Right atrium auricular region (tissue), 2 donors: ENCODE results near the gene RC3H1. TPM values are rescaled to one million over a fixed set of nuclear protein-coding genes. Genes with fewer than 3 reads are reported as not detected.

Experiments
- DNase-seq: peaks from one replicate; pipeline ENCODE4 v3.0.0-alpha.2; 2019; ENCODE audit warnings: low spot score
- H3K27ac ChIP-seq, 2 donors: fragments of 200-600 bp; sonication (generic); 1 replicate in 1 of 2; 2 replicates in 1 of 2; pipeline ENCODE4 v1.5.1; 2016 to 2019
- H3K27me3 ChIP-seq, 2 donors: fragments of 200-600 bp; sonication (generic); one replicate each; pipeline versions ENCODE4 v1.5.1 to v1.6.0; 2017 to 2019
- H3K36me3 ChIP-seq: fragments of 200-600 bp; sonication (generic); one replicate; pipeline ENCODE4 v1.5.1; 2016
- H3K4me1 ChIP-seq, 2 donors: fragments of 200-600 bp; sonication (generic); one replicate each; pipeline versions ENCODE4 v1.5.1 to v1.6.0; 2017 to 2019
- H3K4me3 ChIP-seq, 2 donors: fragments of 200-600 bp; sonication (generic); 1 replicate in 1 of 2; 2 replicates in 1 of 2; pipeline ENCODE4 v1.5.1; 2017 to 2019; ENCODE audit warnings: mild to moderate bottlenecking in 1 of 2, moderate library complexity in 1 of 2
- H3K9me3 ChIP-seq, 2 donors: fragments of 200-600 bp; sonication (generic); one replicate each; pipeline ENCODE4 v1.5.1; 2019
- total RNA-seq, 2 donors: library from RNA; depleted of rRNA; stranded (reverse); fragments of >200 nt; gene quantifications; one replicate each; pipeline ENCODE4 v1.1.0, GENCODE V29; 2016
- TF ChIP-seq, protein P1 (sequence below), 2 donors: fragments of 200-600 bp; sonication (generic); IDR thresholded peaks; one replicate each; pipeline ENCODE4 v1.5.1; 2019; ENCODE audit warnings: antibody characterized with exemption in 2 of 2

RC3H1 gene
- total RNA-seq, 2 donors from 2014 or later = 14.6 to 15.6 TPM

- H3K9me3 ChIP-seq = no peaks in the 10 kb centered on the region
- TF ChIP-seq, protein P1, sequence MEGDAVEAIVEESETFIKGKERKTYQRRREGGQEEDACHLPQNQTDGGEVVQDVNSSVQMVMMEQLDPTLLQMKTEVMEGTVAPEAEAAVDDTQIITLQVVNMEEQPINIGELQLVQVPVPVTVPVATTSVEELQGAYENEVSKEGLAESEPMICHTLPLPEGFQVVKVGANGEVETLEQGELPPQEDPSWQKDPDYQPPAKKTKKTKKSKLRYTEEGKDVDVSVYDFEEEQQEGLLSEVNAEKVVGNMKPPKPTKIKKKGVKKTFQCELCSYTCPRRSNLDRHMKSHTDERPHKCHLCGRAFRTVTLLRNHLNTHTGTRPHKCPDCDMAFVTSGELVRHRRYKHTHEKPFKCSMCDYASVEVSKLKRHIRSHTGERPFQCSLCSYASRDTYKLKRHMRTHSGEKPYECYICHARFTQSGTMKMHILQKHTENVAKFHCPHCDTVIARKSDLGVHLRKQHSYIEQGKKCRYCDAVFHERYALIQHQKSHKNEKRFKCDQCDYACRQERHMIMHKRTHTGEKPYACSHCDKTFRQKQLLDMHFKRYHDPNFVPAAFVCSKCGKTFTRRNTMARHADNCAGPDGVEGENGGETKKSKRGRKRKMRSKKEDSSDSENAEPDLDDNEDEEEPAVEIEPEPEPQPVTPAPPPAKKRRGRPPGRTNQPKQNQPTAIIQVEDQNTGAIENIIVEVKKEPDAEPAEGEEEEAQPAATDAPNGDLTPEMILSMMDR (IDR thresholded peaks at IDR 0.05) = no peak
- no peaks in the 10 kb centered on the region for H3K27me3 ChIP-seq
- no peaks in the 10 kb centered on the region for H3K36me3 ChIP-seq
- H3K27ac ChIP-seq = no peak overlapping the region
- H3K4me1 ChIP-seq = no peaks in the 10 kb centered on the region
- no peak overlapping the region for H3K4me3 ChIP-seq
- DNase-seq = no peak
Measured at GRCh38 chr1:173925306-173926242, 96.6 kb downstream of the RC3H1 start.

- H3K36me3 ChIP-seq = no peaks in the 10 kb centered on the region
- TF ChIP-seq, protein P1 (IDR thresholded peaks at IDR 0.05) = no peak
- H3K9me3 ChIP-seq = no peaks in the 10 kb centered on the region
- no peak for DNase-seq
- H3K27ac ChIP-seq = no peak overlapping the region
- no peaks in the 10 kb centered on the region for H3K4me1 ChIP-seq
- no peak overlapping the region for H3K4me3 ChIP-seq
- no peaks in the 10 kb centered on the region for H3K27me3 ChIP-seq
Measured at GRCh38 chr1:173920861-173921260, 101.3 kb downstream of the RC3H1 start.

GRCh38 chr1:173917635-173918493 lies 104.3 kb downstream of the RC3H1 start:
- DNase-seq = no peak
- Histone ChIP-seq H3K4me3 (no peak overlapping the region), H3K27ac (no peak overlapping the region), H3K27me3 (no peaks in the 10 kb centered on the region), H3K9me3 (no peaks in the 10 kb centered on the region), H3K4me1 (no peaks in the 10 kb centered on the region), H3K36me3 (no peaks in the 10 kb centered on the region)
- TF ChIP-seq, protein P1 (IDR thresholded peaks at IDR 0.05) = no peak

GRCh38 chr1:173917149-173917548 lies 105.0 kb downstream of the RC3H1 start, which contains the start of gene SERPINC1:
Gene SERPINC1 (minus strand): TSS chr1:173917327. CDS start chr1:173917259, 68 bp downstream.
- TF ChIP-seq, protein P1 (IDR thresholded peaks at IDR 0.05) = no peak
- no peak within 1 kb of the TSS for H3K27ac ChIP-seq

DNA sequence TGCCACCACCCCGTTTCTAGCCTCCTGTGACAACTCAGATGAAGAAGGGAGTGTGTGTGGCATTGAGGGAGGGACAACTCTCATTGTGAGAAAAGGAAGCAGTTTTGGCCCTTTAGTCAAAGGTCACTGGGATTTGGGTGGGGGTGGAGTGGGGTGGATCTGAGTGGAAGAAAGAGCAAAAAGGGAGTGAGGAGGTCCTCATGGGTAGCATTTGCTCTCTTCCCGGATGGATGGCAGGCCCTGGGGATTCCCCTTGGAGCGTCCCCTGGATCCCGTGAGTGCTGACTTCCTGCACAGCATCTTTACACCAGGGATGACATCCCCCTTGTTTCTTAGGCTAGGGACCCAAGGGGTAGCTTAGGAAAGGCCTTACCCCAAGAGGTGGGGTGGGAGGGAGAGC lies 105.5 kb downstream of the RC3H1 start:
- no peak overlapping the region for H3K4me3 ChIP-seq
- H3K4me1 ChIP-seq = no peaks in the 10 kb centered on the region
- no peaks in the 10 kb centered on the region for H3K36me3 ChIP-seq
- no peaks in the 10 kb centered on the region for H3K9me3 ChIP-seq
- H3K27me3 ChIP-seq = no peaks in the 10 kb centered on the region
- no peak for DNase-seq
- TF ChIP-seq, protein P1 (IDR thresholded peaks at IDR 0.05) = no peak
- H3K27ac ChIP-seq = no peak overlapping the region

More at GRCh38 chr1:173917149-173917548, 105.0 kb downstream of the RC3H1 start, which contains the start of gene SERPINC1:
- Histone ChIP-seq H3K4me1 (no peaks in the 10 kb centered on the region), H3K9me3 (no peaks in the 10 kb centered on the region), H3K4me3 (no peak within 1 kb of the TSS), H3K27me3 (no peaks in the 10 kb centered on the region), H3K36me3 (no peaks in the 10 kb centered on the region)
- DNase-seq = no peak
